ENCODE results near the gene CASP7.
"Not testable (repeated sequence)": the region's sequence is repeated elsewhere in the genome, so short reads cannot be mapped to it uniquely, and the experiment has no call there.

The CASP7 gene

GRCh38 chr10:113765910-113766309, 86.2 kb downstream of the CASP7 start:
- no peak for TF ChIP-seq CTCF (IDR thresholded peaks at IDR 0.05; ENCODE audit: low read depth, low read length, missing control alignments)
- no peak for DNase-seq (ENCODE audit: low read depth)
- no peak overlapping the region for H3K4me3 ChIP-seq (ENCODE audit: low read depth, low read length)

GRCh38 chr10:113767222-113767621, 87.5 kb downstream of the CASP7 start:
- DNase-seq (ENCODE audit: low read depth) = no peak
- H3K4me3 ChIP-seq (ENCODE audit: low read depth, low read length) = no peak overlapping the region
- TF ChIP-seq CTCF (IDR thresholded peaks at IDR 0.05; ENCODE audit: low read depth, low read length, missing control alignments) = no peak

- no peak for TF ChIP-seq CTCF (IDR thresholded peaks at IDR 0.05; ENCODE audit: low read depth, low read length, missing control alignments)
- H3K4me3 ChIP-seq (ENCODE audit: low read depth, low read length) = no peak overlapping the region
- DNase-seq (ENCODE audit: low read depth) = no peak
Measured at GRCh38 chr10:113770346-113770745, 90.6 kb downstream of the CASP7 start.

- not testable (repeated sequence) for H3K4me3 ChIP-seq (ENCODE audit: low read depth, low read length); DNase-seq (ENCODE audit: low read depth)
Measured at GRCh38 chr10:113771131-113771530, 91.4 kb downstream of the CASP7 start.

- TF ChIP-seq CTCF (IDR thresholded peaks at IDR 0.05; ENCODE audit: low read depth, low read length, missing control alignments) = no peak
- no peak for DNase-seq (ENCODE audit: low read depth)
- H3K4me3 ChIP-seq (ENCODE audit: low read depth, low read length) = no peak overlapping the region
Measured at GRCh38 chr10:113775686-113776294, 96.1 kb downstream of the CASP7 start.

- DNase-seq (ENCODE audit: low read depth) = no peak
- no peak for TF ChIP-seq CTCF (IDR thresholded peaks at IDR 0.05; ENCODE audit: low read depth, low read length, missing control alignments)
Measured at GRCh38 chr10:113776553-113776952, 96.8 kb downstream of the CASP7 start.

More at GRCh38 chr10:113776553-113776952, 96.8 kb downstream of the CASP7 start:
- no peak overlapping the region for H3K4me3 ChIP-seq (ENCODE audit: low read depth, low read length)
